ENCODE data around the gene LAYN. TPM values are rescaled to one million over a fixed set of nuclear protein-coding genes. Genes with fewer than 3 reads are reported as not detected.

The LAYN gene
- total and polyA plus RNA-seq, 2 of the 13 experiments (the other 11 are each of a cell fraction or from before 2014, with no cell fraction given) = 0.17 TPM; not detected in 1

GRCh38 chr11:111582881-111583280 is 42.4 kb downstream of the LAYN start:
- Histone ChIP-seq H3K4me2 (ENCODE audit: low read depth, low read length) (no peak overlapping the region), H3K79me2 (ENCODE audit: insufficient read depth, low read length) (no peaks in the 10 kb centered on the region), H3K4me3 (replicated peaks in 1 of 3; ENCODE audit: insufficient read depth in 1 of 3, low read depth in 2 of 3, low read length in 3 of 3) (no peak overlapping the region), H3K9me3 (ENCODE audit: low read length) (no peaks in the 10 kb centered on the region), H3K4me1 (ENCODE audit: insufficient read depth, low read length) (peaks cover 17% of the 10 kb centered on the region), H3K36me3 (replicated peaks in 1 of 2; ENCODE audit: control insufficient read depth in 1 of 2, insufficient read depth in 2 of 2, low read length in 2 of 2) (no peaks in the 10 kb centered on the region), H2AFZ (ENCODE audit: low read length) (no peak overlapping the region), H3K27me3 (ENCODE audit: control insufficient read depth in 1 of 2, insufficient read depth in 2 of 2, low read length in 2 of 2) (no peaks in the 10 kb centered on the region), H3K27ac (ENCODE audit: extremely low read length, insufficient read depth, low read length) (no peak overlapping the region), H4K20me1 (ENCODE audit: insufficient read depth, low read length) (no peaks in the 10 kb centered on the region), H3K9ac (ENCODE audit: insufficient read depth, low read depth, low read length) (no peak overlapping the region)
- ATAC-seq = no peak
- no peak for TF ChIP-seq PHB2 (IDR thresholded peaks at IDR 0.05; ENCODE audit: partially characterized antibody)
- TF ChIP-seq, protein P1, sequence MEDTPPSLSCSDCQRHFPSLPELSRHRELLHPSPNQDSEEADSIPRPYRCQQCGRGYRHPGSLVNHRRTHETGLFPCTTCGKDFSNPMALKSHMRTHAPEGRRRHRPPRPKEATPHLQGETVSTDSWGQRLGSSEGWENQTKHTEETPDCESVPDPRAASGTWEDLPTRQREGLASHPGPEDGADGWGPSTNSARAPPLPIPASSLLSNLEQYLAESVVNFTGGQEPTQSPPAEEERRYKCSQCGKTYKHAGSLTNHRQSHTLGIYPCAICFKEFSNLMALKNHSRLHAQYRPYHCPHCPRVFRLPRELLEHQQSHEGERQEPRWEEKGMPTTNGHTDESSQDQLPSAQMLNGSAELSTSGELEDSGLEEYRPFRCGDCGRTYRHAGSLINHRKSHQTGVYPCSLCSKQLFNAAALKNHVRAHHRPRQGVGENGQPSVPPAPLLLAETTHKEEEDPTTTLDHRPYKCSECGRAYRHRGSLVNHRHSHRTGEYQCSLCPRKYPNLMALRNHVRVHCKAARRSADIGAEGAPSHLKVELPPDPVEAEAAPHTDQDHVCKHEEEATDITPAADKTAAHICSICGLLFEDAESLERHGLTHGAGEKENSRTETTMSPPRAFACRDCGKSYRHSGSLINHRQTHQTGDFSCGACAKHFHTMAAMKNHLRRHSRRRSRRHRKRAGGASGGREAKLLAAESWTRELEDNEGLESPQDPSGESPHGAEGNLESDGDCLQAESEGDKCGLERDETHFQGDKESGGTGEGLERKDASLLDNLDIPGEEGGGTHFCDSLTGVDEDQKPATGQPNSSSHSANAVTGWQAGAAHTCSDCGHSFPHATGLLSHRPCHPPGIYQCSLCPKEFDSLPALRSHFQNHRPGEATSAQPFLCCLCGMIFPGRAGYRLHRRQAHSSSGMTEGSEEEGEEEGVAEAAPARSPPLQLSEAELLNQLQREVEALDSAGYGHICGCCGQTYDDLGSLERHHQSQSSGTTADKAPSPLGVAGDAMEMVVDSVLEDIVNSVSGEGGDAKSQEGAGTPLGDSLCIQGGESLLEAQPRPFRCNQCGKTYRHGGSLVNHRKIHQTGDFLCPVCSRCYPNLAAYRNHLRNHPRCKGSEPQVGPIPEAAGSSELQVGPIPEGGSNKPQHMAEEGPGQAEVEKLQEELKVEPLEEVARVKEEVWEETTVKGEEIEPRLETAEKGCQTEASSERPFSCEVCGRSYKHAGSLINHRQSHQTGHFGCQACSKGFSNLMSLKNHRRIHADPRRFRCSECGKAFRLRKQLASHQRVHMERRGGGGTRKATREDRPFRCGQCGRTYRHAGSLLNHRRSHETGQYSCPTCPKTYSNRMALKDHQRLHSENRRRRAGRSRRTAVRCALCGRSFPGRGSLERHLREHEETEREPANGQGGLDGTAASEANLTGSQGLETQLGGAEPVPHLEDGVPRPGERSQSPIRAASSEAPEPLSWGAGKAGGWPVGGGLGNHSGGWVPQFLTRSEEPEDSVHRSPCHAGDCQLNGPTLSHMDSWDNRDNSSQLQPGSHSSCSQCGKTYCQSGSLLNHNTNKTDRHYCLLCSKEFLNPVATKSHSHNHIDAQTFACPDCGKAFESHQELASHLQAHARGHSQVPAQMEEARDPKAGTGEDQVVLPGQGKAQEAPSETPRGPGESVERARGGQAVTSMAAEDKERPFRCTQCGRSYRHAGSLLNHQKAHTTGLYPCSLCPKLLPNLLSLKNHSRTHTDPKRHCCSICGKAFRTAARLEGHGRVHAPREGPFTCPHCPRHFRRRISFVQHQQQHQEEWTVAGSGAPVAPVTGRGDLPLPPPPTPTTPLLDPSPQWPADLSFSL (CRISPR knock-in tag; IDR thresholded peaks at IDR 0.05) = 0 out of 2 replicates have a peak, but pooled peaks have one; percentile 33
- FAIRE-seq = no peak
- ChIA-PET POLR2A (no interaction called here), CTCF (ENCODE audit: low intra/inter-chr PET ratio, low total read pairs) (no interaction called here)
- in situ Hi-C loops (cut with HindIII; ENCODE audit: extremely low pct_ligation_motif_present, low pct_unique_long_range_greater_than_20kb) = no loop called here
- 17% methylated on average over 4 of the region's 4 CpGs for WGBS (ENCODE audit: low lambda C conversion rate)
- DNase-seq (ENCODE audit: low spot score) = no peak
- intact Hi-C loops (cut with micrococcal nuclease; ENCODE audit: unreplicated experiment) = loop anchor here (5.0 kb wide), 1 partner anchor 126 kb away; no protein-coding TSS in a partner anchor
- BruUV-seq (replicated peaks) = no TSS peak
